HCT116 (cell line): ENCODE results near the gene TTC9. TPM values are rescaled to one million over a fixed set of nuclear protein-coding genes. Genes with fewer than 3 reads are reported as not detected.

Experiments
- ATAC-seq: fragments of 200-7000 bp; cut with Tn5 transposase; 2 replicates; pipeline ENCODE4 v1.9.1; 2020; ENCODE audit warnings: mild to moderate bottlenecking, moderate library complexity
- BruUV-seq: library from RNA; stranded (reverse); fragments of 400-500 nt; replicated peaks from 2 replicates; lab custom pipeline; 2021; lab: Mats Ljungman, UMichigan
- CTCF ChIA-PET: fragments of 300-600 bp; sonication (Branson Sonifier 250); formaldehyde crosslinking; loops from one replicate; lab custom pipeline; 2021; ENCODE audit warnings: antibody characterized with exemption; lab: Charles Lee
- POLR2A ChIA-PET: fragments of 300-600, 350-600 bp; sonication (Branson Sonifier 250); formaldehyde crosslinking; loops from one replicate; lab custom pipeline; 2021; ENCODE audit warnings: antibody characterized with exemption; lab: Charles Lee
- RAD21 ChIA-PET, 2 experiments: fragments of 300-600 bp; sonication (Branson Sonifier 250); formaldehyde crosslinking; loops; one replicate each; lab custom pipeline; 2023; ENCODE audit warnings: low total read pairs in 2 of 2; ENCODE audit not compliant: uncharacterized antibody in 2 of 2, unreplicated experiment in 2 of 2, low non-redundant PET in 1 of 2; lab: Charles Lee
- DNase-seq: peaks from one replicate; pipeline ENCODE4 v3.0.0-alpha.2; 2010; ENCODE audit warnings: low read depth, low spot score
- H2AFZ ChIP-seq: fragments of 200-600 bp; shearing (Covaris generic), sonication (generic); 2 replicates; pipeline ENCODE4 v1.6.1; 2017; ENCODE audit warnings: low read depth, mixed run types, mixed read lengths, antibody characterized with exemption, low read length; ENCODE audit not compliant: poor library complexity, severe bottlenecking
- H3K27ac ChIP-seq: 2 replicates; pipeline ENCODE4 v1.5.1; 2012; ENCODE audit warnings: low read depth, low read length
- H3K27me3 ChIP-seq: fragments of 200-600 bp; sonication (generic); 2 replicates; pipeline ENCODE4 v1.6.1; 2016; ENCODE audit warnings: mixed run types, low read length, mixed read lengths; ENCODE audit not compliant: insufficient read depth
- H3K36me3 ChIP-seq, 2 experiments: fragments of 200-500 bp in 1 of 2; fragments of 200-600 bp in 1 of 2; sonication (Bioruptor generic) in 1 of 2; sonication (generic) in 1 of 2; 2 replicates each; pipeline versions ENCODE4 v1.5.1 to v1.6.1; 2014 to 2016; ENCODE audit warnings: low read length in 2 of 2, inconsistent platforms in 1 of 2, mixed read lengths in 1 of 2, mixed run types in 1 of 2; ENCODE audit not compliant: insufficient read depth in 2 of 2, control insufficient read depth in 1 of 2
- H3K4me1 ChIP-seq, 2 experiments: fragments of 200-600 bp in 1 of 2; sonication (generic) in 1 of 2; 2 replicates each; pipeline versions ENCODE4 v1.5.1 to v1.6.1; 2012 to 2017; ENCODE audit warnings: low read length in 2 of 2, inconsistent platforms in 1 of 2, mild to moderate bottlenecking in 1 of 2, mixed read lengths in 1 of 2, mixed run types in 1 of 2, moderate library complexity in 1 of 2; ENCODE audit not compliant: insufficient read depth in 2 of 2, control insufficient read depth in 1 of 2
- H3K4me2 ChIP-seq: fragments of 200-600 bp; sonication (generic); 2 replicates; pipeline ENCODE4 v1.6.1; 2017; ENCODE audit warnings: mixed run types, low read length, mixed read lengths
- H3K4me3 ChIP-seq, 2 experiments: fragments of 200-600 bp in 1 of 2; sonication (generic) in 1 of 2; replicated peaks in 1 of 2; 2 replicates each; pipeline ENCODE4 v1.5.1; 2011 to 2016; ENCODE audit warnings: low read length in 2 of 2, control low read depth in 1 of 2, low read depth in 1 of 2, mild to moderate bottlenecking in 1 of 2, mixed read lengths in 1 of 2, mixed run types in 1 of 2
- H3K79me2 ChIP-seq: fragments of 200-600 bp; sonication (generic); 2 replicates; pipeline ENCODE4 v1.6.1; 2017; ENCODE audit warnings: mild to moderate bottlenecking, mixed run types, low read length, moderate library complexity, mixed read lengths; ENCODE audit not compliant: insufficient read depth
- H3K9ac ChIP-seq: fragments of 200-600 bp; sonication (generic); 2 replicates; pipeline ENCODE4 v1.6.1; 2016; ENCODE audit warnings: low read length, mixed read lengths
- H3K9me2 ChIP-seq: fragments of 200-600 bp; sonication (generic), shearing (Covaris generic); 2 replicates; pipeline ENCODE4 v1.6.1; 2017; ENCODE audit warnings: mixed run types, mild to moderate bottlenecking, moderate library complexity; ENCODE audit not compliant: insufficient read depth
- H3K9me3 ChIP-seq, 2 experiments: fragments of 200-500 bp in 1 of 2; fragments of 200-600 bp in 1 of 2; sonication (Bioruptor generic) in 1 of 2; sonication (generic) in 1 of 2; 2 replicates each; pipeline ENCODE4 v1.6.1; 2014 to 2017; ENCODE audit warnings: low read length in 2 of 2, mixed read lengths in 2 of 2, inconsistent platforms in 1 of 2, low read depth in 1 of 2, mild to moderate bottlenecking in 1 of 2, mixed run types in 1 of 2, moderate library complexity in 1 of 2; ENCODE audit not compliant: control insufficient read depth in 1 of 2, insufficient read depth in 1 of 2
- H4K20me1 ChIP-seq: fragments of 200-600 bp; sonication (generic), shearing (Covaris generic); 2 replicates; pipeline ENCODE4 v1.6.1; 2017; ENCODE audit warnings: mixed run types, mild to moderate bottlenecking, moderate library complexity; ENCODE audit not compliant: insufficient read depth
- CEBPB ChIP-seq: IDR thresholded peaks from 2 replicates; pipeline ENCODE4 v1.6.1; 2012; ENCODE audit warnings: low read depth
- EGR1 ChIP-seq: IDR thresholded peaks from 2 replicates; pipeline ENCODE4 v1.6.1; 2012; ENCODE audit warnings: low read depth
- ELF1 ChIP-seq: IDR thresholded peaks from 2 replicates; pipeline ENCODE4 v1.6.1; 2012; ENCODE audit warnings: low read depth, borderline replicate concordance
- POLR2AphosphoS5 ChIP-seq: IDR thresholded peaks from 2 replicates; pipeline ENCODE4 v1.6.1; 2011; ENCODE audit warnings: mild to moderate bottlenecking, low read depth, low read length, moderate library complexity
- SP1 ChIP-seq: IDR thresholded peaks from 2 replicates; pipeline ENCODE4 v1.6.1; 2012; ENCODE audit warnings: low read depth
- SRF ChIP-seq: IDR thresholded peaks from 2 replicates; pipeline ENCODE4 v1.6.1; 2012; ENCODE audit warnings: low read depth
- YY1 ChIP-seq: IDR thresholded peaks from 2 replicates; pipeline ENCODE4 v1.6.1; 2011; ENCODE audit warnings: low read length, low read depth, moderate library complexity, mild to moderate bottlenecking; ENCODE audit not compliant: insufficient replicate concordance; ENCODE audit errors: extremely low read depth
- intact Hi-C: fragments of 100-400 bp; cut with micrococcal nuclease; formaldehyde crosslinking; loops from 2 replicates; pipeline ENCODE4 v1.10.0; 2022
- total RNA-seq: library from RNA; stranded (reverse); gene quantifications from one replicate; pipeline ENCODE4 v1.2.1, GENCODE V29; 2021; ENCODE audit not compliant: unreplicated experiment
- TF ChIP-seq, protein P1 (sequence below): IDR thresholded peaks from 2 replicates; pipeline ENCODE4 v1.6.1; 2012
- TF ChIP-seq, protein P2 (sequence below), 3 experiments: fragments of 200-600 bp in 1 of 3; sonication (generic) in 1 of 3; IDR thresholded peaks in 2 of 3; conservative IDR thresholded peaks in 1 of 3; 2 replicates each; pipeline ENCODE4 v1.5.1; 2012 to 2017; ENCODE audit warnings: low read depth in 2 of 3, low read length in 2 of 3, antibody characterized with exemption in 1 of 3, borderline replicate concordance in 1 of 3, control low read depth in 1 of 3, mild to moderate bottlenecking in 1 of 3, mixed read lengths in 1 of 3, mixed run types in 1 of 3, moderate library complexity in 1 of 3; ENCODE audit not compliant: insufficient read depth in 1 of 3

TTC9 gene
- total RNA-seq, 1 experiment from 2014 or later, result 2.4 TPM

- H3K4me3 ChIP-seq, result peak within 1 kb of the TSS; percentile 90 to 92
- peak within 1 kb of the TSS; percentile 93 for H2AFZ ChIP-seq
- peak within 1 kb of the TSS; percentile 41; the same call in 1 of the 2 replicates for H3K27ac ChIP-seq
- no peaks in the 10 kb centered on the region for H3K9me3 ChIP-seq
- CTCF ChIA-PET, result no interaction called here
- intact Hi-C loops, result no loop called here
- no TSS peak for BruUV-seq
- TF ChIP-seq SRF (peak; percentile 93), YY1 (peak; percentile 94), ELF1 (peak; percentile 57), EGR1 (peak; percentile 62), CEBPB (no peak), POLR2AphosphoS5 (peak; percentile 68), SP1 (0 out of 2 replicates have a peak, but pooled peaks have one; percentile 62)
- TF ChIP-seq, protein P1, sequence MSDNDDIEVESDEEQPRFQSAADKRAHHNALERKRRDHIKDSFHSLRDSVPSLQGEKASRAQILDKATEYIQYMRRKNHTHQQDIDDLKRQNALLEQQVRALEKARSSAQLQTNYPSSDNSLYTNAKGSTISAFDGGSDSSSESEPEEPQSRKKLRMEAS, result 0 out of 2 replicates have a peak, but pooled peaks have one; percentile 33
- TF ChIP-seq, protein P2, sequence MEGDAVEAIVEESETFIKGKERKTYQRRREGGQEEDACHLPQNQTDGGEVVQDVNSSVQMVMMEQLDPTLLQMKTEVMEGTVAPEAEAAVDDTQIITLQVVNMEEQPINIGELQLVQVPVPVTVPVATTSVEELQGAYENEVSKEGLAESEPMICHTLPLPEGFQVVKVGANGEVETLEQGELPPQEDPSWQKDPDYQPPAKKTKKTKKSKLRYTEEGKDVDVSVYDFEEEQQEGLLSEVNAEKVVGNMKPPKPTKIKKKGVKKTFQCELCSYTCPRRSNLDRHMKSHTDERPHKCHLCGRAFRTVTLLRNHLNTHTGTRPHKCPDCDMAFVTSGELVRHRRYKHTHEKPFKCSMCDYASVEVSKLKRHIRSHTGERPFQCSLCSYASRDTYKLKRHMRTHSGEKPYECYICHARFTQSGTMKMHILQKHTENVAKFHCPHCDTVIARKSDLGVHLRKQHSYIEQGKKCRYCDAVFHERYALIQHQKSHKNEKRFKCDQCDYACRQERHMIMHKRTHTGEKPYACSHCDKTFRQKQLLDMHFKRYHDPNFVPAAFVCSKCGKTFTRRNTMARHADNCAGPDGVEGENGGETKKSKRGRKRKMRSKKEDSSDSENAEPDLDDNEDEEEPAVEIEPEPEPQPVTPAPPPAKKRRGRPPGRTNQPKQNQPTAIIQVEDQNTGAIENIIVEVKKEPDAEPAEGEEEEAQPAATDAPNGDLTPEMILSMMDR (IDR thresholded peaks at IDR 0.05 in 2 of 3, conservative IDR thresholded peaks at IDR 0.05 in 1 of 3; ENCODE audit: borderline replicate concordance in 1 of 3, insufficient read depth in 1 of 3, low read depth in 2 of 3, low read length in 2 of 3), result no peak
- peaks cover 3% of the 10 kb centered on the region for H4K20me1 ChIP-seq
- H3K4me1 ChIP-seq, result peaks cover 10 to 17% of the 10 kb centered on the region in 2 experiments
- H3K27me3 ChIP-seq, result no peaks in the 10 kb centered on the region
- ATAC-seq, result peak; percentile 96
- RAD21 ChIA-PET, result no interaction called here
- peak within 1 kb of the TSS; percentile 86 for H3K4me2 ChIP-seq
- DNase-seq, result peak; percentile 82
- POLR2A ChIA-PET, result no interaction called here
- peak within 1 kb of the TSS; percentile 85 for H3K9ac ChIP-seq
- H3K36me3 ChIP-seq, result peaks cover 4 to 11% of the 10 kb centered on the region in 2 experiments; a peak in 2 of 4 replicates
- H3K9me2 ChIP-seq, result peaks cover 3% of the 10 kb centered on the region; the same call in 1 of the 2 replicates
- H3K79me2 ChIP-seq, result peaks cover 49% of the 10 kb centered on the region
Observed at GRCh38 chr14:70600382-70601157, 41.1 kb upstream of the TTC9 start, which contains the start of gene MED6. MED6 (minus strand) TSS chr14:70600655; CDS start chr14:70600637, 18 bp downstream.
